Smooth muscle cell of the coronary artery (primary cell): Measurements from ENCODE around the gene KLHL28. TPM values are rescaled to one million over a fixed set of nuclear protein-coding genes. Genes with fewer than 3 reads are reported as not detected.

ENCODE experiments used
- total RNA-seq: library from RNA; depleted of rRNA; stranded (reverse); fragments of >200 nt; gene quantifications from 2 replicates; pipeline ENCODE4 v1.2.3, GENCODE V29; 2014; ENCODE audit warnings: low replicate concordance

Gene KLHL28
- total RNA-seq: 9.6 and 12.2 TPM in 2 replicates

GRCh38 chr14:44961554-44962333, at the start of gene KLHL28, which contains the start of gene TOGARAM1:
TSS of gene KLHL28 (minus strand) at chr14:44961947. CDS start at chr14:44945928, 16,019 bp downstream.
TSS of gene TOGARAM1 (plus strand) at chr14:44962190. CDS start at chr14:44962422, 232 bp downstream.

Other genes starting within 250 kb of the KLHL28 start
- gene TOGARAM1, start 243 bp upstream of the KLHL28 start, total RNA-seq: 11.4 and 14.7 TPM in 2 replicates
- 19.5 and 39.9 TPM in 2 replicates for gene PRPF39, start 122.2 kb upstream of the KLHL28 start, total RNA-seq
- 8.5 and 23.8 TPM in 2 replicates for gene FKBP3, start 172.5 kb upstream of the KLHL28 start, total RNA-seq
- gene FANCM, start 174.0 kb upstream of the KLHL28 start, total RNA-seq: 2.2 and 4.1 TPM in 2 replicates